GM12878 (cell line): ENCODE data around the gene MUC13.

ENCODE experiments used
- CEBPB ChIP-seq, 2 experiments: fragments of 150-350 bp in 1 of 2; IDR thresholded peaks; 2 replicates each; pipeline ENCODE4 v1.6.1; 2012 to 2014; ENCODE audit warnings: low read depth in 2 of 2, low read length in 2 of 2, borderline replicate concordance in 1 of 2, inconsistent platforms in 1 of 2
- MEF2B ChIP-seq: fragments of 450-650 bp; IDR thresholded peaks from 2 replicates; pipeline ENCODE4 v1.6.1; 2018; ENCODE audit warnings: mild to moderate bottlenecking, moderate library complexity; ENCODE audit not compliant: partially characterized antibody, poor library complexity, severe bottlenecking
- ZNF217 ChIP-seq: fragments of 450-650 bp; IDR thresholded peaks from 2 replicates; pipeline ENCODE4 v1.6.1; 2017; ENCODE audit warnings: antibody characterized with exemption, mild to moderate bottlenecking

DNA sequence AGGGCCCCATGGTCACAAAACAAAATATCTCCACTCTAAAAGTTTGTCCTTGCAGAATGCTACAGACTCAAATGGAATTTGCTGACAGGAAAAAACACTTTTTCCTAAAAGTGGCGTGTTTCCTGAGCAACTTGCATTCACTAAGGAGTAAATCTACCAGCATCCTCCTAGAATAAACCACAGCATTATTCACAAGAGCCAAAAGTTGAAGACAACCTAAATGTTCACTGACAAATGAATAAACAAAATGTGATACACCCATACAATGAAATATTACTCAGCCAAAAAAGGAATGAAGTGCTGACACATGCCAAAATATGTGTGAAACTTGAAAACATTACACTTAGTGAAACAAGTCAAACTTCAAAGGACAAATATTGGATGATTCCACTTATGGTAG, 76.3 kb downstream of the MUC13 start:
- TF ChIP-seq MEF2B (no peak), CEBPB (IDR thresholded peaks at IDR 0.05; ENCODE audit: borderline replicate concordance in 1 of 2, low read depth in 2 of 2, low read length in 2 of 2) (no peak), ZNF217 (no peak)
